Measurements from ENCODE around the gene EPHB1. TPM values are rescaled to one million over a fixed set of nuclear protein-coding genes. Genes with fewer than 3 reads are reported as not detected.

The EPHB1 gene
- total RNA-seq, 2 donors from 2014 or later, result 0.85 to 1.7 TPM

DNA sequence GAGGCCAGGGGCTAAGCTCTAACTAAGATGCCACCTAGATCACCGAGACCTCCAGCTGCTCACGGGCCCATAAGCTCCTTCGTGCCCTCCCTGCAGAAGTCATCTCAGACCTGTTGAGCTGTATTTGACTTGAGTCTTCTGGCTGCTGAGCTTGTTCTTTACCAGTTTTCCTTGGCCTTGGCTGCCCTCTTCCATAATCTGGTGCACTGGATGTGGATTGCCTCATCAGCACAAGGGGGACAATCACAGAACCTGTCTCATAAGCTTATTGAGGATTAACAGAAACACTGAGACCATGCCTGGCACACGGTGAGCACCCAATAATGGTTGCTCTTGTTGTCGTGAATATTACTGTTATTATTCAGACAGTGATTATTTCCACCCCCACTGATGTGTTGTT lies 101.1 kb downstream of the EPHB1 start:
- DNase-seq (no peak), ATAC-seq (no peak)
- intact Hi-C loops (cut with DNase I), result no loop called here

DNA sequence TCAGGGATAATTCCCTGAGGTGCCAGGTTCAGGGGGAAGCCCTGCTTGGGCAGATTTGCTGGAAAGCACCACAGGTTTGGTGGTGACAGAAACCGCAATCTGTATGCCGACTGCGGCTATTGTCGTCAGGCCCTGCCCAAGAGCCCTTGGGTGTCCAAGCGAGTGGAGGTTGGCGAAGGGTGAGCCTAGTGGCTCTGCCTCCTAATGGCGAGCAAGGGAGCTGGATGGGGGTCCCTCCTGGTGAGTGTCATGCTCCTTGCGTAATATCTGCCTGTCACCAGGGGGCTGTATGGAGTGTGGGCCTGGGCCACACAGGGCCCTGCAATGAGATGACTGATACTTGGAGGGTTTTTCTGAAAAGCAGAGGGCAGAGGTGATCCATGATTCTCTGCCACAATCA lies 101.6 kb downstream of the EPHB1 start:
- ATAC-seq (no peak), DNase-seq (no peak)
- intact Hi-C loops (cut with DNase I), result no loop called here

DNA sequence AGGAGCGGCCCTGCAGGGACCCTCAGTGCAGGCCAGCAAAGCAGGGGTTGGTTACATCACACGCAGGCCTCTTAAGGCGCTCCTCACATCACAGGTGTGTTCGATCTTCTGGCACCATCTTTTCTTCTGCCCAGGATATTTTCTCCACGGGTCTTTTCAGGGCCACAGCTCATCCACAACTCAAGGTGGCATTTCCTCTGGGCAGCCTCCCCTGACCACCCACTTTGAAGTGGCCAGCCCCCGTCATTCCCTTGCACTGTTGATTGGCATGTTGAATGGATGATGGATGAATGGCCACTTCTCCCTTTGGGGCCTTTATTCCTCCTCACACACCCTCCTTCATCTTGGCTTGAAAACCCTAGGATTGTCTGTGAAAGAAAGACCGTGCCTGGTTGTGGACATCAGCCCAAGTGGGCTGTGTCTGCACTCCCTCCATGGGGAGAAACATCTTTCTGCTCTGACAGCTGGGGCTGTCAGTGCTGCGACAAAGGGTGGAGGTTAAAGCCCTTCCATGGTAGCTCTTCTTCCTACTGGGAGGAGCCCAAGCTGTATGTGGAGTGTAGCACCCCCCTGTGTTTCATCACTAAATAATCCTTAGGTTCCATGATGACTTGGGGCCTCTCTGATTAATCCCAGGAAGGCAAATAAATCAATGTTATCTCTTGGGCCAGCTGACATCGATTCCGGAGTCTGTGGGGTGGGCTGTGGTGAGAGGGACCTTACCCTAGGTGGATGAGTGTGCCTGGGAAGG lies 102.5 kb downstream of the EPHB1 start:
- DNase-seq (no peak), ATAC-seq (no peak)
- intact Hi-C loops (cut with DNase I), result no loop called here

DNA sequence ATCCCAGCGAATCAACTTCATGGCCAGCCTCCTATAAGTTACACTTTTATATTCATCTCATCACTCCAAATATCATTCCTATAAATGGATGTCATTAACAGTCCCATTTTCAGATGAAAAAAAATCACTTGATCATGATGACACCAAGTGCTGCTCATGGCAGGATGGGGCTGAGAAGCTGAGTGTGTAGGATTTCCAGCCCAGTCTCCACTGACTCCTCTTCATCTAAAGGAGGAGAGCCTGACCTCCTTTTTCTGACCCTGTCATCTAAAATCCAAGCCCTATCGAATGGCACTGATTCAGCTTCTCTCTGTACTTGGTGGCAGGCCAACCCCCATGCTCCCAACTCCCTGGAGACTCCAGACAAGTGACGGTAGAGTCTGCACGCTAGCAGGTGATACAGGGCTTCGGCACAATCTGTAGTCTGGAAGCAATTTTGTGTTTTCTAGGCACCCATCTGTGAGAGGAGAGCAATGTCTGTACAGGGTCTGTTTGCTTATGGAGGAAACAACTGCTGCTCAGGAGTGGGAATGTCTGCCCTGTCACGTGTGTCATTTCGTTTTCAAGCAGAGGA lies 103.2 kb downstream of the EPHB1 start:
- DNase-seq, result no peak
- ATAC-seq, result no peak
- intact Hi-C loops (cut with DNase I), result no loop called here

DNA sequence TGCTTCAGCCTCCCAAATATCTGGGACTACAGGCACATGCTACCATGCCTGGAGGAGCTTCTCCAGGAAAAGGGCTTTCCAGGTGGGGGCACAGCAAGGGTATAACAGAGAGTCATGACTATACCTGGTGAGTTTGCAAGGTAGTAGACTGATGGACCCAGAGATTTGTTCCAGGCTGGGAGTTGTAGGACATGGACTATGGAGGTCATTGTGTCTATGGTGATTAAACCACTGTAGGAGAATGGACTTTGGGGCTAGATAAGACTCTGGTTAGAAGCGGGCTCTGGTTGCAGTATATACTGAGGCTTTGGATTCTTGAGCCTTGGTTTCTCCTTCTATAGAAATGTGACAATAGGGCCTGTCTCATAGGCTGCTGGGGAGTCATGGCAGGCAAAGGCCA lies 104.7 kb downstream of the EPHB1 start:
- intact Hi-C loops (cut with DNase I), result no loop called here
- no peak for ATAC-seq
- no peak for DNase-seq

DNA sequence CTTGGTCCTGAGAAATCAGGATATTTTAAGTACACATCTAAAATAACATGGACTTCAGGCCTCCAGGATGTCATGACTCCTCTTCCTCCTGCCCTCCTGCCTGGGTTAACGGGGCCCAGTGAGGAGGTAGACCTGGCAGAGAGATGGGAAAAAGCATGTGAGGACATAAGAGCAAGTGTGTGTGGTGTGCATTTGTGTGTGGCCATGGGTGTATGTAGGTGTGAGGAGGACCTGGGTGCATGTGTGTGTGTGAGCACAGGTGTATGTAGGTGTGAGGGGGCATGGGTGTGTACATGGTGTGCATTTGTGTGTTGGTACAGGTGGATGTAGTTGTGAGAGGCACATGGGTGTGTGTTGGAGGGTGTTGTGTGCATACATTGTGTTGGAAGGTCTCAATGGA lies 105.4 kb downstream of the EPHB1 start:
- intact Hi-C loops (cut with DNase I), result no loop called here
- no peak for ATAC-seq
- DNase-seq, result no peak

DNA sequence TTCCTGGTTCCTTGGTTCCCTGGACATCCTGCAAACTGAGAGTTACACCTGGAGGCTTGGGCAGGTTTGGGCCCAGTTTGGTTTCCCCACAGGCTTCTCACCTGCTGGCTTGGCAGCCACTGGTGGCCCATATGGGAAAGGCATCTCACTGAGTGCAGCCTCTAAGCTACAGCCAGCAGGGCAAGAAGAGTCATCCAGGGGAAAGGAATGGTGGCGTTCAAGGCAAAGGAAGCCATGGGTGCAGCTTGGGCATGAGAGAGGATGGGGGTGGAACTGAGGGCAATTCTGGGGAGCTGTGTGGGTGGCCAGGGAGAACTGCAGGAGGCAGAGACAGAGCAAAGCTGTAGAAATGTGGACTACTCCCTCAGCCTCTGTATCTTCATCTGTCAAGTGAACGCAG lies 106.4 kb downstream of the EPHB1 start:
- ATAC-seq (no peak), DNase-seq (no peak)
- intact Hi-C loops (cut with DNase I), result no loop called here

DNA sequence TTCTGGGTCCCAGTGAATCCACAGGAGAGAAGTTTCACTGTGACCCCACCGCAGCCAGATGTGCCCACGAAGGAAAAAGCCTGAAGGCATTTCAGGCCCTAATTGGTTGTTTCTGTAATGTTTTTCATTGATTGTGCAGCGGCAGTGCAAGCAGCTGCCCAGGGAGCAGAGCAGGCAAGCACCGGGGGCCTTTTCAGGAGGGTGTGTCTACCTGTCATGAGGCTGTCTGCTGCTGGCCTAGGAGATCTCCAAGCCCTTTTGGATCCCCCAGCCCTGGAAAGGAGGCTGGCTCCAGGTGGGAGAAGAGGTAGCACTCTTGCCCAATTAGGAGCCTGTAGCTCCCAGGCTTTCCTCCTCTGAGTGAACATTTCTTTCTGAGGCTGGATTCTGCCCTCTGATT lies 108.8 kb downstream of the EPHB1 start:
- intact Hi-C loops (cut with DNase I), result no loop called here
- DNase-seq (no peak), ATAC-seq (no peak)

DNA sequence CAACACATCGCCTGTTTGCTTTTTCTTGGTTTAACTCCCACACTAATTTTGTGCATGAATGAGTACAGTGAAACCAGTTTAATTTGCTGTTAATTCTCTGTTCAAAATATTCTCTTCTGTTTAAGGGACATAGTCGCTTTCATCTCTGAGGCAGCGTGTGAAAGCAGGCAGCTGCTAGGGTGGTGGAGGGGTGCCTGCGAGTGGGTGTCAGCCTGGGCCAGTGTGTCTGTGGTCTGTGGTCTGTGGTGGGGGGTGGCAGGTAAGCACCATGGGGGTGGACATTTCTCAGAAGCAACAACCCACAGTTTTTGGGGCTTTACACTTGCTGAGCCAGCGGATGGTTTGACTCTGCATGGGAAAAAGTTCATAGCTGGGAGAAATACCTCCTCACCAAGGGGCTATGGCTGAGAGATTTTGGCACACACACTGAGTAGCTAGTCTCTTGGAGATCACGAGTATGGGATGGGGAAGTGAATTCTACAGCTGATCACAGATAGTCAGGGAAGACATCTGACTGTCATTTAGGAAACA lies 109.2 kb downstream of the EPHB1 start:
- ATAC-seq, result no peak
- DNase-seq, result no peak
- intact Hi-C loops (cut with DNase I), result no loop called here

DNA sequence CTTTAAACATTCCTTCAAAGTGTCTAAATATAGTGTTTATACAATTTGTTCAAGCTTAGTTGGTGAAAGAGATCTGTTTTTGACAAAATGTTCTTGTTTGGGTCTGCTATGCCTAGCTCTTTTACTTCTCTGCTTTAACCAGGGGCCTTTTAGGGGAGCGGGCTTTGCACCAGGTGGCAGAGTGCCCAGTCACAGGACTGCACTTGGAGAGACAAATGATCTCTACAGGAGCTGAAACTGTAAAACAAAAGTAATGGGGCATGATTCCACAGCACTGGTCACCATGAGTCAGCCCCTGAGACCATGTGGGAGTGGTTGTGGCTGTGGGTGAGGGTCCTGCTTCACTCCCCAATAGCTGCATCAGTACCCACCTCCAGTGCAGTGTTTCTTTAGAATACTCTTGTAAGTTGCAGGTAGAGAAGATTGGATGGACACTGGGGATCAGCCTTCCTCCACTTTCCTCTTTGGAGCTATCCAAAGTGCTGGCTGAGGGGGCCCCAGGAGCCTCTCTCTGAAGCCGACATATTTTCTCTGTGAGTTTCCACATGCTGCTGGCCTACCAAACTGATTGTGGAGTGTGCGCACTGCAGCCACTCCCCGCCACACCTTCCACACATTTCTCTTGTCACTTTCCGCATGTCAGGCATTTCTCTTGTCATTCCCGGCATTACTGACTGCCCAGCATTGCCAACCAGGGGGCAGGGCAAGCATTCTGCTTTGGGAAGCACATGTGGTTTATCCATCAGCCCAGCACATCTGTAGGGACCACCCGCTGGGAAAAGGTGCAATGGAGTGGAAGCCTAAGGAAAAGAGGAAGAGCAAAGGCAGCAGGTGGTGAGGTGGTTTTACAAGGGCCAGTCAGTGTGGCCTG lies 110.0 kb downstream of the EPHB1 start:
- intact Hi-C loops (cut with DNase I), result no loop called here
- DNase-seq (no peak), ATAC-seq (no peak)

DNA sequence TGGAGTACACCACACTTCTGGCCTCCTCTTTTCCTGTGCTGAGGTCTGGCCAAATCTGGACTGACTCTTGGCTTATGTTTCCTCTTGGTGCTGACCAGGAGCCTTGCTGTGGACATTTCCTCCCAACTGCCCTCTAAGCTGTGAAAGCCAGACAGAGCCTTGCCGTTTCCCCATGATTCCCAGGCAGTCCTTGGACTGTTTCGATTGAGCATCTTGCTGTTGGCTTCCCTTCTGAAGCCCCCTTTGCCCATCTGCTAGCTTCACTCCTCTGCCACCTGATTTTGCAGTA lies 110.5 kb downstream of the EPHB1 start:
- intact Hi-C loops (cut with DNase I), result no loop called here
- ATAC-seq (no peak), DNase-seq (no peak)

DNA sequence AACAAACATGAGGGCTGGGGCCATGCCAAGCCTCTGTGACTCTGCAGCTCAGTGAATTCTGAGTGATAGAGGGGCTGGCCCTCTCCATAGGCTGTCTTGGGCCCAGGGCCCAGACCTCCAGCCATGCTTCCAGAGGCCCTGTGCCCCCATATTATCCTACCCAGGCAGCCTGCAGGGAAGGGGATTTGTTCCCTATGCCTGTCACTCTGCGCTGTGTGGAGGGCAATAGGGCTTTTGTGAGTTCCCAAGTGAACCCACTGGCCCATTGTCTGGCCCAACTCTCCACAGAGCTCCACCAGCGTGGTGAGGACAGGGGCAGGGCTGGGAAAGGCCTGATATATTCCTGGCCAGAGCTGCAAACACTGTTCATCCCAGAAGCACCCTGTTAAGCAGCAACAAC lies 113.2 kb downstream of the EPHB1 start:
- DNase-seq, result no peak
- intact Hi-C loops (cut with DNase I), result no loop called here
- ATAC-seq, result no peak

DNA sequence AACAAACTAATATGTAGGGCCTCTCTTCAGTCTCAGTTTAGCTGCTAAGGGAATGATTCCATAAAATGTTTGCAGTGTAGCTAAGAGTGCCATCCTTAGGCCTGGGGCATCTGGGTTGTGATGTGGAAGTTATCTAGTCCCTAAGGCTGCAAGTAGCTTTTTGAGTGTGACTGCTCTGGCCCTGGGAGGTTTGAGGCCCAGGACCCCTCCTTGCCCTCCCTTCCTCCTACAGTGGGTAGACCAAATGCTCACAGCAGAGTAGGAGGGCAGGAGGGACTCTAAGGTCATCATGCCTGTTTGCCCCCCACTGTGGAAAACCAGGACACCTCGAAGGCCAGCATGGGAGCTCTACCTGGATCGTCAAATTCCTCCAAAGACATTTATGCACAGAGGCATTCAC lies 115.0 kb downstream of the EPHB1 start:
- ATAC-seq (no peak), DNase-seq (no peak)
- intact Hi-C loops (cut with DNase I), result no loop called here

DNA sequence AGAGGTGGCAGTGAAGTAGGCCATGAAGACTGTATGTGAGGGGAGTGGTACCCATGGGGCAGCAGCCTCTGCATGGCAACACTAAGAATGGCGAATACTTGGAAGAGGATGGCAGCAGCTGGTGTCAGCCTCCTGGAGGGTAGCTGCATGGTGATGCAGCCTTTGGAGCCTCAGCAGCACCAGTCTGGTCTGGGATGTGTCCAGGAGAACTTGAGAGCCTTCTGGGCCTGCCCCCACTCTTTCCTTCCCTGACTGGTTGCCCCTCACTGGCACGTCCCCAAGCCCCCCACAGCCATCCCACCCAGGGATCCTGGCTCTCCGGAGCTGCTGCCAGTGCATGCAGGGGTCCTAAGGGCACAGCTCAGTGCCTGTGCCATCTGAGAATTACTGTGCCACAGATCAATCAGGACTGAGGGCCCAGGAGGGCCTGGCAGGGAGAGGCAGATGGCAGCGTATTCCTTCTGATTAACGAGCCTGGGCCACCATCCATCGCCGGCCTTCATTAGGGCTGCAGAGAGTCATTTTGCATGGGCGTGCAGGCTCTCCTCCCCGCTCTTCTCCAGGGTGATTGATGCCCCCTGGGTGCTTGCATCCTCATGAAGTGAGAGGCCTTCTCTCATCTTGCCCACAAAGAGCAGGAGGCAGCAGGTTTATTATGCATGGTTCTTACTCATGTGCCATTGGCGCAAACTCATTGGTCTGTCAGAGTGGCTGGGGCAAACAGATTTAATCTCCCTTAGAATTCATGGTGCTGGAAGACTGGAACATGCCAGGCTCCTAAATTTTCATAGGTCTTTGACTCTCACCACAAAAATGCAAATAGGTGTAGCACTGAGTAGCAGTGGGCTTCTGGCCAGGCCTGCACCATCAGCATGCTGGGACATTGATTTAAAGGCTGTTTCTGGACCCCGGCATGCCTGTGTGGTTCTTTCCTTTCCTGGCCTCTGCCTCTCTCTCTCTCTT lies 116.8 kb downstream of the EPHB1 start:
- no peak for DNase-seq
- intact Hi-C loops (cut with DNase I), result no loop called here

DNA sequence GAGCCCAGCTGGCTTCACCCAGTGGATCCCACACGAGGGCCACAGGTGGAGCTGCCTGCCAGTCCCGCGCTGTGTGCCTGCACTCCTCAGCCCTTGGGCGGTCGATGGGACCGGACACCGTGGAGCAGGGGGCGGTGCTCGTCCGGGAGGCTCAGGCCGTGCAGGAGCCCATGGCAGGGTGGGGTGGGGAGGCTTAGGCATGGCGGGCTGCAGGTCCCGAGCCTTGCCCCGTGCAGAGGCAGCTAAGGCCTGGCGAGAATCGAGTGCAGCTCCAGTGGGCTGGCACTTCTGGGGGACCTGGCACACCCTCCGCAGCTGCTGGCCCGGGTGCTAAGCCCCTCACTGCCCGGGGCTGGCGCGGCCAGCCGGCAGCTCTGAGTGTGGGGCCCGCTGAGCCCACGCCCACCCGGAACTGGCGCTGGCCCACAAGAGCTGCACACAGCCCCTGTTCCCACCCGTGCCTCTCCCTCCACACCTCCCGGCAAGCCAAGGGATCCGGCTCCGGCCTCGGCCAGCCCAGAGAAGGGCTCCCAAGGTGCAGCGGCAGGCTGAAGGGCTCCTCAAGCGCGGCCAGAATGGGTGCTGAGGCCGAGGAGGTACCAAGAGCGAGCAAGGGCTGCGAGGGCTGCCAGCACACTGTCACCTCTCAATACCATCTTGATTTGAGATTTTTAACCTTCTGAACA lies 121.4 kb downstream of the EPHB1 start:
- intact Hi-C loops (cut with DNase I), result no loop called here
- no peak for ATAC-seq
- DNase-seq, result no peak

More for the DNA sequence above, 116.8 kb downstream of the EPHB1 start:
- ATAC-seq, result no peak

DNA sequence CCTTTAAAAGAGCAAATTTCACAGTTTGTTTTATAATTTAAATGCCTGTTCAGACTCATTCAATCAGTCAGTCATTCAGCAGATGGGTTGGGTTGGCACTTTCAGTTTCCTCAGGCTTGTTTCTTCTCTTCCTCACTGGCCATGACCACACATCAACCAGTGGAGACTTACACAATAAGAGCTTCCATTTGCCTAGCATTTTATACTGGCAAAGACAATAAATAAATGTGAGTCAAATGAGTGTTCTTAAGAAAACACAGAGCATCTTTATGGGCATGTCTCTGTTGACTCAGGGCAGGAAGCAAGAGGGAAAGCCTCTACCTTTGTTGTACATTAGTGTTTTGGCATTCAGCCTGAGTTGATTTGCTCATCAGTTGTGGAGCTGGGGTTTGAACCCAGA lies 122.6 kb downstream of the EPHB1 start:
- intact Hi-C loops (cut with DNase I), result no loop called here
- no peak for ATAC-seq
- DNase-seq, result no peak

DNA sequence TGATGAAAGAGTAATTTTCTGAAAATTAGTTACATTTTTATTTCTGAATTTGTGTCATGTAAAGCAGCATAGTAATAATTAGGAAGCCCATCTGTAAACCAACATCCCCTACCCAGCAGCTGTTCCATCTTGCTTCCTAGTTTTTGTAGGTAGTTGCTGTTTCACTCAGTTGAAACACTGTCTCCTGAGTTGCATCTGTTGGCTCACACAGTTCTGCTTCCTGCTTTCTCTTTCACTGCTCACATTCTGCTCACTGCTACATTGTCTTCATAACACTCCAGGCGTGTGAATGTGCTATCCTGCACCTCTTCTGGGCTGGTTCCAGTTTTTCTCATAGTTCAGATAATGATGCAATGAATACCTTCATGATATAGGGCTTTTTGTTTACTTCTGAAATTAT lies 123.4 kb downstream of the EPHB1 start:
- intact Hi-C loops (cut with DNase I), result no loop called here
- DNase-seq, result no peak
- no peak for ATAC-seq

DNA sequence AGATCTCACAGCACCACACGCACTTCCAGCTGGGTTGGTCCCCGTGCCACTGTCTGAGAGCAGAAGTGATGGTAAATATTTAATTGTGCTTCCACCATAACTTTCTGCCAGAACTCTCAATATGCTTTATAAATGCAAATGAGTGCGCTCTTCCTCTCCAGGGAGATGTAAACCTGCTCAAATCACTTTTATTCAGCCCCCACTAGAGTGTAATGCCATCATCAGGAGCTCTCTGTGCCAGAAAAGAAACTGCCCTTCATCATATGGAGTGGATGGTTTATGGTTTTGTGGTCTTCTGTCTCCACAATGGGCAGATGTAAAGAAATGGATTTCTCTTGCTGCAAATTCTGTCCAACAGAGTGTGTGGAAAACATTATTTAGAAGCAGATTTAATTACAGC lies 127.0 kb downstream of the EPHB1 start:
- no peak for DNase-seq
- ATAC-seq, result no peak

DNA sequence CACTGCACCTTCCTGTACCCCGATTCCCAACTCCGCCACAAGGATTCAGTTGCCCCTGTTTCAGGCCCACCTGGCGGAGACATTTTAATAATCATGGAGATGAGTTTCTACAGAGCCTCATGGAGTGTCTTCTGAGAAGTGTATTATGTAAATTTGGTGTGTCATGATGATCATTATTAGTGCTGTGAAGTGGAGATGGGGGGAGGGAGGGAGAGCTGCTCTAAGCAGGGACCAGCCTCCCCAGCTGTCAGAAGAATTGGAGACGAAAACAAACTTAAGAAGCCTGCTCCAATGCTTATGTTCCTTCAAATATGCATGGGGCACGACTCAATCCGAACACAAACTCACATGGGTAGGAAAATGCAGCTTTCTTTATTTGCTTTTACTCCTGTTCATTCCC lies 127.8 kb downstream of the EPHB1 start:
- ATAC-seq (no peak), DNase-seq (no peak)
- intact Hi-C loops (cut with DNase I), result no loop called here

More for the DNA sequence above, 127.0 kb downstream of the EPHB1 start:
- intact Hi-C loops (cut with DNase I), result no loop called here

Data from left cardiac atrium (tissue), 4 donors.